H9 (cell line): ENCODE data around the gene NGF. TPM values are rescaled to one million over a fixed set of nuclear protein-coding genes. Genes with fewer than 3 reads are reported as not detected.

ENCODE experiments used
- DNase-seq: peaks from one replicate; pipeline ENCODE4 v3.0.0-alpha.2; 2017
- H2AFZ ChIP-seq: one replicate; pipeline ENCODE4 v1.6.1; 2013; ENCODE audit warnings: mild to moderate bottlenecking, low read length, control low read depth, moderate library complexity
- H2AK5ac ChIP-seq: 2 replicates; pipeline ENCODE4 v1.6.1; 2013; ENCODE audit warnings: low read length, control low read depth, mixed read lengths; ENCODE audit not compliant: insufficient read length
- H2BK120ac ChIP-seq: one replicate; pipeline ENCODE4 v1.6.1; 2013; ENCODE audit warnings: low read depth, mild to moderate bottlenecking, low read length, control low read depth, inconsistent platforms; ENCODE audit not compliant: poor library complexity, severe bottlenecking
- H2BK12ac ChIP-seq: 2 replicates; pipeline ENCODE4 v1.6.1; 2013; ENCODE audit warnings: low read length, control low read depth, mixed read lengths, low read depth; ENCODE audit not compliant: insufficient read length
- H2BK15ac ChIP-seq: 2 replicates; pipeline ENCODE4 v1.6.1; 2013; ENCODE audit warnings: low read depth, low read length, control low read depth
- H2BK20ac ChIP-seq: one replicate; pipeline ENCODE4 v1.6.1; 2013; ENCODE audit warnings: low read depth, mild to moderate bottlenecking, low read length, control low read depth, inconsistent platforms; ENCODE audit not compliant: poor library complexity, severe bottlenecking
- H2BK5ac ChIP-seq: 2 replicates; pipeline ENCODE4 v1.6.1; 2013; ENCODE audit warnings: low read length, control low read depth, mixed read lengths; ENCODE audit not compliant: insufficient read length
- H3K14ac ChIP-seq: 2 replicates; pipeline ENCODE4 v1.6.1; 2013; ENCODE audit warnings: low read length, control low read depth; ENCODE audit not compliant: insufficient read depth
- H3K18ac ChIP-seq: 2 replicates; pipeline ENCODE4 v1.6.1; 2013; ENCODE audit warnings: low read depth, mild to moderate bottlenecking, mixed read lengths, low read length, control low read depth; ENCODE audit not compliant: insufficient read length
- H3K23ac ChIP-seq: 2 replicates; pipeline ENCODE4 v1.6.1; 2013; ENCODE audit warnings: low read length, control low read depth, mixed read lengths, low read depth; ENCODE audit not compliant: insufficient read length
- H3K23me2 ChIP-seq: 2 replicates; pipeline ENCODE4 v1.6.1; 2013; ENCODE audit warnings: low read depth, mild to moderate bottlenecking, mixed read lengths, low read length, control low read depth; ENCODE audit not compliant: insufficient read length, poor library complexity, severe bottlenecking
- H3K27ac ChIP-seq: 2 replicates; pipeline ENCODE4 v1.5.1; 2013; ENCODE audit warnings: low read length, control low read depth, mixed read lengths, low read depth; ENCODE audit not compliant: insufficient read length
- H3K27me3 ChIP-seq: 2 replicates; pipeline ENCODE4 v1.6.1; 2013; ENCODE audit warnings: low read length, control low read depth, inconsistent platforms; ENCODE audit not compliant: insufficient read depth
- H3K4ac ChIP-seq: 2 replicates; pipeline ENCODE4 v1.6.1; 2013; ENCODE audit warnings: low read depth, mild to moderate bottlenecking, control low read depth, inconsistent platforms, low read length, moderate library complexity
- H3K4me1 ChIP-seq: 2 replicates; pipeline ENCODE4 v1.6.1; 2013; ENCODE audit warnings: low read length, control low read depth, inconsistent platforms; ENCODE audit not compliant: insufficient read depth
- H3K4me2 ChIP-seq: 2 replicates; pipeline ENCODE4 v1.6.1; 2013; ENCODE audit warnings: low read length, control low read depth, mixed read lengths; ENCODE audit not compliant: insufficient read length, insufficient read depth
- H3K56ac ChIP-seq: 2 replicates; pipeline ENCODE4 v1.6.1; 2013; ENCODE audit warnings: low read depth, mild to moderate bottlenecking, mixed read lengths, low read length, control low read depth; ENCODE audit not compliant: insufficient read length
- H3K79me1 ChIP-seq: 2 replicates; pipeline ENCODE4 v1.6.1; 2013; ENCODE audit warnings: low read depth, mild to moderate bottlenecking, moderate library complexity, low read length, control low read depth, inconsistent platforms; ENCODE audit not compliant: insufficient read depth, poor library complexity, severe bottlenecking
- H3K79me2 ChIP-seq: 2 replicates; pipeline ENCODE4 v1.6.1; 2013; ENCODE audit warnings: low read length, control low read depth, inconsistent platforms; ENCODE audit not compliant: insufficient read depth
- H3K9ac ChIP-seq: 2 replicates; pipeline ENCODE4 v1.6.1; 2013; ENCODE audit warnings: low read length, control low read depth, mixed read lengths; ENCODE audit not compliant: insufficient read length; ENCODE audit errors: extremely low read depth
- H3K9me3 ChIP-seq: one replicate; pipeline ENCODE4 v1.6.1; 2013; ENCODE audit warnings: low read depth, low read length, inconsistent platforms; ENCODE audit not compliant: control insufficient read depth
- H3T11ph ChIP-seq: one replicate; pipeline ENCODE4 v1.6.1; 2013; ENCODE audit warnings: mild to moderate bottlenecking, low read length, control low read depth, inconsistent platforms
- H4K20me1 ChIP-seq: one replicate; pipeline ENCODE4 v1.6.1; 2013; ENCODE audit not compliant: control insufficient read depth, insufficient read length, insufficient read depth
- H4K5ac ChIP-seq: 2 replicates; pipeline ENCODE4 v1.6.1; 2013; ENCODE audit warnings: low read depth, mild to moderate bottlenecking, mixed read lengths, low read length, control low read depth; ENCODE audit not compliant: insufficient read length
- H4K8ac ChIP-seq: replicated peaks from 2 replicates; pipeline ENCODE4 v1.6.1; 2013; ENCODE audit warnings: low read length, control low read depth, mixed read lengths, low read depth; ENCODE audit not compliant: insufficient read length
- H4K91ac ChIP-seq: 2 replicates; pipeline ENCODE4 v1.6.1; 2013; ENCODE audit warnings: low read depth, mild to moderate bottlenecking, moderate library complexity, mixed read lengths, low read length, control low read depth; ENCODE audit not compliant: insufficient read length
- H3K27ac Mint-ChIP-seq, 3 experiments: 2 replicates in 2 of 3; 3 replicates in 1 of 3; pipeline ENCODE4 v1.8.0; 2020 to 2021; ENCODE audit warnings: mixed read lengths in 3 of 3, mild to moderate bottlenecking in 1 of 3, moderate library complexity in 1 of 3
- H3K27me3 Mint-ChIP-seq: 2 replicates; pipeline ENCODE4 v1.8.0; 2021; ENCODE audit warnings: low read depth, mild to moderate bottlenecking, moderate library complexity, mixed read lengths
- H3K36me3 Mint-ChIP-seq, 3 experiments: 2 replicates in 2 of 3; 3 replicates in 1 of 3; pipeline ENCODE4 v1.8.0; 2020 to 2021; ENCODE audit warnings: low read depth in 3 of 3, mixed read lengths in 3 of 3; ENCODE audit not compliant: insufficient read depth in 1 of 3
- H3K4me1 Mint-ChIP-seq, 2 experiments: 2 replicates each; pipeline ENCODE4 v1.8.0; 2020; ENCODE audit warnings: mixed read lengths in 2 of 2
- H3K4me3 Mint-ChIP-seq, 2 experiments: 2 replicates in 1 of 2; 3 replicates in 1 of 2; pipeline ENCODE4 v1.8.0; 2020 to 2021; ENCODE audit warnings: mild to moderate bottlenecking in 2 of 2, mixed read lengths in 2 of 2, moderate library complexity in 1 of 2
- H3K9me3 Mint-ChIP-seq, 2 experiments: 2 replicates in 1 of 2; 3 replicates in 1 of 2; pipeline ENCODE4 v1.8.0; 2020; ENCODE audit warnings: mild to moderate bottlenecking in 2 of 2, mixed read lengths in 2 of 2, moderate library complexity in 1 of 2
- CTCF ChIP-seq: fragments of 200-600 bp; sonication (generic); conservative IDR thresholded peaks from 3 replicates; pipeline ENCODE4 v1.8.0; 2021; ENCODE audit warnings: antibody characterized with exemption, mild to moderate bottlenecking
- WGBS: extraction: QIAGEN DNeasy Blood & Tissue Kit; methylation state at CpG from one replicate; pipeline ENCODE4 v1.1.7; 2013; ENCODE audit warnings: missing lambda C conversion rate, low lambda C conversion rate, mixed read lengths; ENCODE audit not compliant: insufficient read length; ENCODE audit errors: extremely low coverage; 5-methylcytosine and 5-hydroxymethylcytosine counted together
- total RNA-seq: library from RNA; stranded (reverse); gene quantifications from 2 replicates; pipeline ENCODE4 v1.2.1, GENCODE V29; 2021

The NGF gene
- total RNA-seq, 1 experiment from 2014 or later, result 0.22 TPM

GRCh38 chr1:115296981-115297380, 41.1 kb downstream of the NGF start:
- Histone ChIP-seq H3K9ac (no peak overlapping the region), H3K79me1 (no peaks in the 10 kb centered on the region), H3K27me3 (no peaks in the 10 kb centered on the region), H3K23ac (no peak overlapping the region), H3K23me2 (no peaks in the 10 kb centered on the region), H2BK15ac (no peak overlapping the region), H3K56ac (no peak overlapping the region), H2BK12ac (no peak overlapping the region), H3K18ac (no peak overlapping the region), H3K9me3 (no peaks in the 10 kb centered on the region), H4K8ac (no peak overlapping the region), H3K14ac (no peak overlapping the region), H3K4ac (no peak overlapping the region), H3K27ac (no peak overlapping the region), H2AK5ac (no peak overlapping the region), H2BK20ac (no peak overlapping the region), H4K5ac (no peak overlapping the region), H3T11ph (no peak overlapping the region), H2AFZ (no peak overlapping the region), H3K4me2 (no peak overlapping the region), H4K20me1 (no peaks in the 10 kb centered on the region), H2BK5ac (no peak overlapping the region), H2BK120ac (no peak overlapping the region), H3K4me1 (peaks cover 6% of the 10 kb centered on the region; the same call in 1 of the 2 replicates), H3K79me2 (no peaks in the 10 kb centered on the region), H4K91ac (no peak overlapping the region)
- H3K27ac Mint-ChIP-seq, result no peak overlapping the region
- WGBS, result no CpG with 5 or more reads among the region's 2 CpGs
- no peak for DNase-seq
- no peaks in the 10 kb centered on the region; the same call in 1 of the 2 replicates for H3K27me3 Mint-ChIP-seq
- no peaks in the 10 kb centered on the region for H3K9me3 Mint-ChIP-seq
- no peaks in the 10 kb centered on the region; a peak in 1 of 7 replicates for H3K36me3 Mint-ChIP-seq
- H3K4me3 Mint-ChIP-seq, result no peak overlapping the region
- no peak for TF ChIP-seq CTCF
- H3K4me1 Mint-ChIP-seq, result peaks cover 25 to 35% of the 10 kb centered on the region in 2 experiments
